ENCODE data around the gene PSD2.

Gene PSD2

DNA sequence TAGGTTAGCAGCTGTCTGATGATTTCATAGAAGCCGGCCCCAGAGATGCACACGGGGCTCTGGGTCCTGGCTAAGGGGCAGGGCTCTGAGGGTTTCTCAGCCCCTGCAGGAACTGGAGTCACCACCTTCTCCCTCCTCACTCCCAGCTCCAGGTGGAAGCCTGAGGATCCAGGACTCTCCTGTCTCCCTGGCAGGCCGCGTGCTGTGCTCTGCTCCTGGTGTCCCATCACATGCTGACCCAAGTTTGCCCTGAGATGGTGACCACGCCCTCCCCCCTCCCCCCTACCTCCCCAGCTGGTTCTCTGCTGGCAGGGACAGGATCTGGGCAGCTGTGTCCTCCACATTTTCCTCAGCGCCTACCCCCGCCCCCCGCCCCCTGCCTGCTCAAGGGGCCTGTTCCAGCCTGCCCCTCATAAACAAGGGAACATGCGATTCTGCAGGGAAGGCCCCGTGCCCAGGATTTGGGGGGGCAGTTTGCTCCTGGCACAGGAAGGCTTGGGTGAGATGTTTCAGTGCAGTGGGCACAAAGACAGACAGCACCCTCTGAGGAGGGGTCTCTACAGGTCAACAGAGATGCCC lies 87.4 kb downstream of the PSD2 start:
- no peak for DNase-seq
- in situ Hi-C loops (cut with HindIII; ENCODE audit: low pct_ligation_motif_present, low pct_unique_long_range_greater_than_20kb, low sequenced_read_pairs) = no loop called here

DNA sequence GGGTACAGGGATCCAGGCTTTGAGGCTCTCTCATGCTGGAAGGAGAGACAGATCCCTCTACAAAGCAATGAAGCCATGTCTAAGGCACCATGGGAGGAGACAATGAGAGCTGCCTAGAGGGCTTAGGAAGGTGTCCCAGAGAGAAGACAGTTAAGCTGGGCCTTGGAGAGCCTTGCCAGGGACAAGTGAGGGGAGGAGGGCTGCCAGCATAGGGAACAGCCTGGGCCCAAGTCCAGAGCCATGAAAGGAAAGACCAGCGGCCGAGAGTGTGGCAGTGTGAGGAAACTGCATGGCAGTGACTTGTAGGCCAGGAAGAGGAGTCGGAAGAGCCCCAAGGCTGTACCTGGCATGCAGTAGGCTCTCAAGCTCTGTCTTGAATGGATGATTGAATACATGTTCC lies 88.5 kb downstream of the PSD2 start:
- no peak for DNase-seq
- in situ Hi-C loops (cut with HindIII; ENCODE audit: low pct_ligation_motif_present, low pct_unique_long_range_greater_than_20kb, low sequenced_read_pairs) = no loop called here

DNA sequence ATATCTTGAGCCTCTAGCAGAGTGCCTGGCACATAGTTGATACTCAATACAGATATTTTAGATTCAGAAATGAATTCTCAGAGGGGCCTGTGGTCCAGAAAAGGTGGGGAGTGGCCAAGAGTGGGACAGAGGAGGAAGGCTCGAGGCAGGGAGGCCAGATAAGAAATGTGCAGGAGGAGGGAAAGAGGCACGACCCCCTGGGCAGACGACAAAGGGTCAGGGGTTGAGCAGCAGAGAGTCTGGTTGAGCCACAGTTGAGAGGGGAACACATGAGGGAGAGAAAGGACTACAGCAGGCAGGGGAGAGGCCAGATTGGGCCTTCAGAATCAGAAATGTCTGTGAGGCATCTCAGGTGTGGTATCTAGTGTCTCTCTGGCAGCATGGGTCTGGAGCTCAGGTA lies 89.1 kb downstream of the PSD2 start:
- in situ Hi-C loops (cut with HindIII; ENCODE audit: low pct_ligation_motif_present, low pct_unique_long_range_greater_than_20kb, low sequenced_read_pairs) = no loop called here

DNA sequence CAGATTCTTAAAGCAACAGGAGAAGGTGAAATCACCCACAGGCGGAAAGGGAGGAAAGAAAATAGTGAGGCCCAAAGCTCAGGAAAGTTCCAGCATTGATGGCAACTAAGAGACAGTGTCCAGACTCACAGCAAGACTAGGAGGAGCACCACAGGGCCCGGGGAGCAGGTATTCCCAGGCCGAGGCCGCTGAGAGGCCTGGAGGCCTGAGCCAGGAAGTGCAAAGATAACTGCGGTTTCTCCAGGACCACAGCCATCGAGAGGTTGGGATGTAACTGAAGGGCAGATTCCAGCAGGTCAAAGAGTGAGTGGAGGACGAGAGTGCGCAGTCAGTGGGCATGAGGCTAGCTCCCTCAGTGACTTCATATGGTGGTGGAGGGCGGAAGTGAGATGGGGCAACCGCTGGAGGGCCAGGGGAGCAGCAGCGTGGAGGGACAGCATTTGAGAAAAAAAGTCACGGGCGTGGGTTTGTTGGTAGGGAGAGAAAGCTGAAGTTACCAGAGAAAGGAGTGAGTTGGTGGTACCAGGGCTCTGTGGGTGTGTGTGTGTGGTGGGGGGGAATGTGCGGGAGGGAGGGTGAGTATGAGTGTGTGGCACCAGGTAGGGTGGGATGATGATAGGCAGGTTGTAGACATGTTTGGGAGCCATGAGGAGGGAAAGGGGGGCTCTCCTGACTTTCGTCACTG lies 89.7 kb downstream of the PSD2 start:
- DNase-seq = no peak
- in situ Hi-C loops (cut with HindIII; ENCODE audit: low pct_ligation_motif_present, low pct_unique_long_range_greater_than_20kb, low sequenced_read_pairs) = no loop called here

More for the DNA sequence above, 89.1 kb downstream of the PSD2 start:
- DNase-seq = no peak

DNA sequence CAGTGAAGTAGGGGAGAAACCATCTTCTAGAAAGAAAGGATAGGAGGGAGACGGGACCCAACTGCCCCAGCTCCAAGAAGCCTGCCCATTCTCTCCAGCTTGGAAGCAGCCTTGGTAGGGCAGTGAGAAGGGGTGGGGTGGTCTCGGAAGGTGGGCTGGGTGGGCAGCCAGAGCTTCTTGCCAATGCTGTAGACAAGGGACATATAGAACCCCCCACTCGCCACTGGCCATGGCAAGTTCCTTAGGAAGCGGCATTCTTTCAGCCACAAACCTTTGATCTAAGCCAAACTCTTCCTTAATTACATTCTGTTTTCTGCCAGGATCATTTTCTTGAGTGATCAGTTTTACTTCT lies 90.2 kb downstream of the PSD2 start:
- in situ Hi-C loops (cut with HindIII; ENCODE audit: low pct_ligation_motif_present, low pct_unique_long_range_greater_than_20kb, low sequenced_read_pairs) = no loop called here
- DNase-seq = no peak

DNA sequence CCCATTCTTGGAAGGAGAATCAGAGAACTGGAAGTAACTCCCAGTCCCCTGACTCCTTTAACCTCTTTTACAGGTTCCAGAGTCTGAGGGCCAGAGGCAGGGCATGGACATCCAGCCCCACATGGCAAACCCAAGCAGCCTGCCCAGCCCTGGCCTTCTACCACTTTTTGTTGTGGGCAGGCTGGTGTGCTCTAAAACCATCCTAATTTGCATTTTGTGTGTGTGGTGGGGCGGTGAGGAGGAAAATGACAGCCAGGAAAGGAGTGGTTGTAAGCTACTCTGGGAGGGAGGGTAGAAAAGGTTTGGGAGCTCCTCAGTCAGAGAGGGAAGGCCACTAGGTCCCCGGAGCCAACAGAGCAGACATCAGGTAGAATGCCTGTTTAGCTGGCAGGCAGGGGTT lies 90.6 kb downstream of the PSD2 start:
- no peak for DNase-seq
- in situ Hi-C loops (cut with HindIII; ENCODE audit: low pct_ligation_motif_present, low pct_unique_long_range_greater_than_20kb, low sequenced_read_pairs) = no loop called here

DNA sequence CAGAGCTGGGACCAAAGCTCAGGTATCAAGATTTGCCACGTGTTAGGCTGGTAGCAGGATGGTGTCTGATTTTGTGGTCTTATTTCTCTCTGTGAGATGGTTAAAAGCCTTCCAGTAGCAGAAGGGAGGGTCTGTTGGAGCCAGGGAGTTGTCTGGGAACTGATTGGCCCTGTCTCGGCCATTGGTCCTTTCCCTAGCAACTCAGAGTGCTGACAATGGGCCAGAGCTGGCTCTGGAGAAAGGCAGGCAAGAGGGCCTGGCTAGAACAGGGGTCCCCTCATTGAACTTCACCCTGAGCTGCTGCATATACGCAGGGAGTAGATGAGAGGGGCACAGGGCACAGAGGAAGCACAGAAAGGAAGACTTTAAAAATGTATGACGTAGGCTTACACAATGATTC lies 92.8 kb downstream of the PSD2 start:
- in situ Hi-C loops (cut with HindIII; ENCODE audit: low pct_ligation_motif_present, low pct_unique_long_range_greater_than_20kb, low sequenced_read_pairs) = no loop called here
- no peak for DNase-seq

DNA sequence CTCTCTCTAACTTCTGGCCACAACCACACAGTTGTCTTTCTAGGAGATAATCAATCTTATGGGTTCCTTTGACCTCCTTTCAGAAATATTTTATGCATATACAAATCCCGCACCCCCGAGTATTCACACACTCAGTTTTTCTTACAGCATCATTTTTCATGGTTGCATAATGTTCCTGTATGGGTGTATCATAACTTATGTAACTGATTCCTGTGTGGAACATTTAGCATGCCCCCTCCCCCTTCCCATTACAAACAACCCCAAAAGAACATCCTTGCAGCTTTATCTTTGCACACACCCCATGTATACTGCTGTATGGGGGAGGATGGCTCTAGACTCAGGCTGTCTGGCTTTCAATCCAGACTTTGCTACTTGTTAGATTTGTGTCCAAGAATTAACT lies 93.8 kb downstream of the PSD2 start:
- in situ Hi-C loops (cut with HindIII; ENCODE audit: low pct_ligation_motif_present, low pct_unique_long_range_greater_than_20kb, low sequenced_read_pairs) = no loop called here
- DNase-seq = no peak

DNA sequence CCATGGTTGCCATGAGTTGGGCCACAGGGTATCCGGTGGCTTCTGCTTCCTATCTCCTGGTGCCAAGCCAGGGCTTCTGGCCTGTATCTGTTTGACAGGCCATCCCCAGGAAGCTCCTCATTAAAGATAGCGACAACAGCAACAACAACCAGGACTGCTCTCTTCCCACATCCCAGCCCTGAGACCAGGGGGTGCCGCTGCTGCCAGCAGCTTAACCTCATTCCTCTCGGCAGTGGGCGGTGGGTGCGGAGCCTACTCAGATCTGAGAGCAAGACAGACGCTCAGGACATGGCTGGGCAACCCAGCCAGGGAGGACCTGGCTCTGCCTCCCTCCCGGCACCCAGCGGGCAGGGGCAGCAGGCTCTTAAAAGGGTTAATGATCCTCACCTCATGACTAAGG lies 98.3 kb downstream of the PSD2 start:
- in situ Hi-C loops (cut with HindIII; ENCODE audit: low pct_ligation_motif_present, low pct_unique_long_range_greater_than_20kb, low sequenced_read_pairs) = no loop called here
- DNase-seq = no peak

All from ACHN (cell line).